ENCODE results near the gene OPRD1.

The OPRD1 gene

DNA sequence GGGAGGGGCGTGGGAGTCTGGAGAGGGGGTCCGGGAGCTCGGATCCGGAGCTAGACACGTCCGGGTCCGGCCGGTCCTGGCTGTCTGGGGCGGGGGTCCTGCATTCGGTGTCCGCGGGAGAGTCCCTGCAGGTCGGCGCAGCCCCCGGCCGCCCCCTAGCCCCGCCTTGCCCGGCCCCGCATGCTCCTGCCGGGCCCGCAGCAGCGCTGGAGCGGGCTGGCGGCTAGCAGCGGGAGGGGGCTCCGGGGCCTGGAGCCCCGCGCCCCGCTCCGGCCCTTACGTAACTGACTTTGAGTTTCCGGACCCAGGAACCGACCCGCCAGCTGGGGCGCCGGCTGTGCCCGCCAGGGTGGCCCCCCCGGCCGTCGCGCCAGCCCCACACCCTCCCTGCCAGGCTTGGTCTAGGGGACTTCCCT lies 75.5 kb downstream of the OPRD1 start:
- peak overlapping the region; percentile 90 for H3K4me3 ChIP-seq
- peak overlapping the region; percentile 67 to 77 for H3K27ac ChIP-seq
- TF ChIP-seq, protein P1, sequence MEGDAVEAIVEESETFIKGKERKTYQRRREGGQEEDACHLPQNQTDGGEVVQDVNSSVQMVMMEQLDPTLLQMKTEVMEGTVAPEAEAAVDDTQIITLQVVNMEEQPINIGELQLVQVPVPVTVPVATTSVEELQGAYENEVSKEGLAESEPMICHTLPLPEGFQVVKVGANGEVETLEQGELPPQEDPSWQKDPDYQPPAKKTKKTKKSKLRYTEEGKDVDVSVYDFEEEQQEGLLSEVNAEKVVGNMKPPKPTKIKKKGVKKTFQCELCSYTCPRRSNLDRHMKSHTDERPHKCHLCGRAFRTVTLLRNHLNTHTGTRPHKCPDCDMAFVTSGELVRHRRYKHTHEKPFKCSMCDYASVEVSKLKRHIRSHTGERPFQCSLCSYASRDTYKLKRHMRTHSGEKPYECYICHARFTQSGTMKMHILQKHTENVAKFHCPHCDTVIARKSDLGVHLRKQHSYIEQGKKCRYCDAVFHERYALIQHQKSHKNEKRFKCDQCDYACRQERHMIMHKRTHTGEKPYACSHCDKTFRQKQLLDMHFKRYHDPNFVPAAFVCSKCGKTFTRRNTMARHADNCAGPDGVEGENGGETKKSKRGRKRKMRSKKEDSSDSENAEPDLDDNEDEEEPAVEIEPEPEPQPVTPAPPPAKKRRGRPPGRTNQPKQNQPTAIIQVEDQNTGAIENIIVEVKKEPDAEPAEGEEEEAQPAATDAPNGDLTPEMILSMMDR (IDR thresholded peaks at IDR 0.05), result no peak
- no peak for DNase-seq (ENCODE audit: low spot score)

GRCh38 chr1:28887835-28888682 lies 76.1 kb downstream of the OPRD1 start:
- DNase-seq (ENCODE audit: low spot score), result no peak
- peak overlapping the region; percentile 90 for H3K4me3 ChIP-seq
- TF ChIP-seq, protein P1 (IDR thresholded peaks at IDR 0.05), result no peak
- H3K27ac ChIP-seq, result peak overlapping the region; percentile 31 to 67

DNA sequence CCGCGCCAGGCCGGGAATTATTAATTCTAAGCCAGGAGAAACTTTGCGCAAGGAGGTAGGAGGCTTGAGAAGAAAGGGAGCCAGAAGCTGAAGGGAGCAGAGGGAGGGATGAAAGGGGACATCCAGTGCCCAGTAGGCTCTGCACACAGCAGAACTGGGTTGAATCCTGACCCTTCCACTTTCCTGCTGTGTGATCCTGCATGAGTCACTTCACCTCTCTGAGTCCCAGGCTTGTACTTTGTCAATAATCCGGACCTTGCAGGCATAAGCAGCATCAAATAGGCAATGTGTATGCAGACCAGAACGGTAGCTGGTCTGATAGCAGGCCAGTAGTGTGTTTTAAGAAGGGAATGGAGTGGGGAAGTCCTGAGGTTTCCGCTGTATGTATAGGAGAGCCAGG lies 76.9 kb downstream of the OPRD1 start:
- TF ChIP-seq, protein P1 (IDR thresholded peaks at IDR 0.05), result no peak
- H3K27ac ChIP-seq, result no peak overlapping the region
- no peak for DNase-seq (ENCODE audit: low spot score)
- no peak overlapping the region for H3K4me3 ChIP-seq

DNA sequence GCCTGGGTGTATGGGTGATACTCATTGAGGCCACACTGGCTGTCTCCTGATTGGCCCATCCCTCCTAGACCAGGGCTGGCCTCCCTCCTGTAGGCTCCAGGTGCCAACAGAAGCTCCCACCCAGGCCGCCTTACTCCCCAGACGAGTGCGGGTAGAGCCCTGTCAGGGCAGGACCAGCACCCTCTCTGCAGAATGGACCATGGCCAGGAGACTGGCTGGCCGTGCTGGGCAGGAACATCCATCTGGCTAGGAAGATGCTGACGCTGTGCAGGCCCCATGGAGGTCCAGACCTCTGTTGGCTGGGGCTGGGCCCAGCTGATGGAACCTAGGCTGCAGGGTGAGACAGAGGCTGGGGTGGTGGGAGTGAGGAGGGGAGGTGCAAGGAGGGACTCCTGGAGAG lies 77.4 kb downstream of the OPRD1 start:
- DNase-seq (ENCODE audit: low spot score), result no peak
- TF ChIP-seq, protein P1 (IDR thresholded peaks at IDR 0.05), result no peak
- H3K27ac ChIP-seq, result no peak overlapping the region
- no peak overlapping the region for H3K4me3 ChIP-seq

- TF ChIP-seq, protein P1 (IDR thresholded peaks at IDR 0.05), result no peak
- Histone ChIP-seq H3K4me3 (no peak overlapping the region), H3K27ac (no peak overlapping the region)
- DNase-seq (ENCODE audit: low spot score), result no peak
Measured at GRCh38 chr1:28890435-28890834, 78.5 kb downstream of the OPRD1 start.

GRCh38 chr1:28890836-28891235 lies 78.9 kb downstream of the OPRD1 start:
- no peak for DNase-seq (ENCODE audit: low spot score)

More at GRCh38 chr1:28890836-28891235, 78.9 kb downstream of the OPRD1 start:
- TF ChIP-seq, protein P1 (IDR thresholded peaks at IDR 0.05), result no peak
- no peak overlapping the region for H3K27ac ChIP-seq
- no peak overlapping the region for H3K4me3 ChIP-seq
